Lower lobe of right lung (tissue), 2 donors: Measurements from ENCODE around the gene ERCC4. TPM values are rescaled to one million over a fixed set of nuclear protein-coding genes. Genes with fewer than 3 reads are reported as not detected.

Source experiments
- ATAC-seq, 2 donors: fragments of 200-7000 bp; cut with Tn5 transposase; one replicate each; pipeline ENCODE4 v1.9.1; 2020 to 2022; ENCODE audit warnings: mild to moderate bottlenecking in 2 of 2, moderate library complexity in 2 of 2
- DNase-seq: peaks from one replicate; pipeline ENCODE4 v3.0.0-alpha.2; 2020
- H3K27ac ChIP-seq: fragments of 200-600 bp; one replicate; pipeline ENCODE4 v1.8.0; 2022
- H3K27me3 ChIP-seq: fragments of 200-600 bp; one replicate; pipeline ENCODE4 v1.8.0; 2022; ENCODE audit warnings: low read depth
- H3K36me3 ChIP-seq: fragments of 200-600 bp; one replicate; pipeline ENCODE4 v1.8.0; 2022; ENCODE audit warnings: mild to moderate bottlenecking
- H3K4me1 ChIP-seq: fragments of 200-600 bp; one replicate; pipeline ENCODE4 v1.8.0; 2022
- H3K4me3 ChIP-seq: fragments of 200-600 bp; one replicate; pipeline ENCODE4 v1.8.0; 2022; ENCODE audit warnings: mild to moderate bottlenecking
- H3K9me3 ChIP-seq: fragments of 200-600 bp; one replicate; pipeline ENCODE4 v1.8.0; 2022
- intact Hi-C: fragments of 100-400 bp; cut with DNase I; formaldehyde crosslinking; loops from one replicate; pipeline ENCODE4 v1.11.0; 2022
- total RNA-seq: library from RNA; stranded (reverse); fragmentation: NEBNext Ultra II Directional; extraction: Animal tissue kit (Norgen Biotek cat#: 25700); gene quantifications from one replicate; pipeline ENCODE4 v1.2.1, GENCODE V29; 2021
- TF ChIP-seq, protein P1 (sequence below): fragments of 200-600 bp; IDR thresholded peaks from one replicate; pipeline ENCODE4 v1.8.0; 2022; ENCODE audit warnings: antibody characterized with exemption, mild to moderate bottlenecking
- donor health status: DM: no; HTN: yes; CAD: no; lungs with severe emphysema.

The ERCC4 gene
- total RNA-seq, 1 donor from 2014 or later, result 10.9 TPM

DNA sequence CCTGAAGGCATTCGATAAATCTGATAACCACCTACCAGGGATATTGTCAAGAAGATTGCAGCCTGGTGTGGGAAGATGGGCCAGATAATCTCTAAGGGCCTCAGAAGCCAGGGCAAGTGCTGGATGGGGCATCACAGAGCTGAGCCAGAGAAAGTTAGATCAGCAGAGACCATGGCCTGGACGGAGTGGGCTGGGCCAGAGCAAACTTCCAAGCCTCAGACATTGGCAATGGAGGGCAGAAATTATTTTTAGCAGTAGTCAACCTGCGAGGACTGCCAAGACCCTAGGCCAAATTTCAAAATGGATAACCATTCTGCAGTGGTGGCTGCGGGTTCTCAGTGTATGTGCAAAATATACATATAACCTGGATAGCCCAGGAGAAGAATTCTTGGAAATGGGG, 18.5 kb downstream of the ERCC4 start:
- Histone ChIP-seq H3K4me3 (no peak overlapping the region), H3K36me3 (peaks cover 43% of the 10 kb centered on the region), H3K9me3 (no peaks in the 10 kb centered on the region), H3K27ac (no peak overlapping the region), H3K27me3 (no peaks in the 10 kb centered on the region), H3K4me1 (peaks cover 7% of the 10 kb centered on the region)
- ATAC-seq (no peak), DNase-seq (no peak)
- TF ChIP-seq, protein P1, sequence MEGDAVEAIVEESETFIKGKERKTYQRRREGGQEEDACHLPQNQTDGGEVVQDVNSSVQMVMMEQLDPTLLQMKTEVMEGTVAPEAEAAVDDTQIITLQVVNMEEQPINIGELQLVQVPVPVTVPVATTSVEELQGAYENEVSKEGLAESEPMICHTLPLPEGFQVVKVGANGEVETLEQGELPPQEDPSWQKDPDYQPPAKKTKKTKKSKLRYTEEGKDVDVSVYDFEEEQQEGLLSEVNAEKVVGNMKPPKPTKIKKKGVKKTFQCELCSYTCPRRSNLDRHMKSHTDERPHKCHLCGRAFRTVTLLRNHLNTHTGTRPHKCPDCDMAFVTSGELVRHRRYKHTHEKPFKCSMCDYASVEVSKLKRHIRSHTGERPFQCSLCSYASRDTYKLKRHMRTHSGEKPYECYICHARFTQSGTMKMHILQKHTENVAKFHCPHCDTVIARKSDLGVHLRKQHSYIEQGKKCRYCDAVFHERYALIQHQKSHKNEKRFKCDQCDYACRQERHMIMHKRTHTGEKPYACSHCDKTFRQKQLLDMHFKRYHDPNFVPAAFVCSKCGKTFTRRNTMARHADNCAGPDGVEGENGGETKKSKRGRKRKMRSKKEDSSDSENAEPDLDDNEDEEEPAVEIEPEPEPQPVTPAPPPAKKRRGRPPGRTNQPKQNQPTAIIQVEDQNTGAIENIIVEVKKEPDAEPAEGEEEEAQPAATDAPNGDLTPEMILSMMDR, result no peak
- intact Hi-C loops, result no loop called here

DNA sequence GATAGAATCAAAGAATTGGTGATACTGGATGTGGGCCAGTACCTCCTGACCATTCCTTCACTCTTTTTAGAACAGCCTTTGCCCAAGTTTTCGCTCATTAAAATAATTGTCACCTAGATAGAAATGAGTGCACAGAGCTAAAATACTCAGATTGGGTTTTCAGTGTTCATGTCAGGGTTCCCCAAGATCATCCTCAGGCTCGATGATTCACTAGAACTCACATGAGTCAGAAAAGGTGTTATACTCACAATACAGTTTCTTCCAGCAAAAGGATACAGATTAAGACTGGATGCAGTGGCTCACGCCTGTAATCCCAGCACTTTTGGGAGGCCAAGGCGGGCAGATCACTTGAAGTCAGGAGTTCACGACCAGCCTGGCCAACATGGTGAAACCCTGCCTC, 19.9 kb downstream of the ERCC4 start:
- Histone ChIP-seq H3K27ac (no peak overlapping the region), H3K9me3 (no peaks in the 10 kb centered on the region), H3K4me1 (peaks cover 7% of the 10 kb centered on the region), H3K36me3 (peaks cover 38% of the 10 kb centered on the region), H3K27me3 (no peaks in the 10 kb centered on the region), H3K4me3 (no peak overlapping the region)
- TF ChIP-seq, protein P1, result no peak
- ATAC-seq (no peak), DNase-seq (no peak)
- intact Hi-C loops, result no loop called here

DNA sequence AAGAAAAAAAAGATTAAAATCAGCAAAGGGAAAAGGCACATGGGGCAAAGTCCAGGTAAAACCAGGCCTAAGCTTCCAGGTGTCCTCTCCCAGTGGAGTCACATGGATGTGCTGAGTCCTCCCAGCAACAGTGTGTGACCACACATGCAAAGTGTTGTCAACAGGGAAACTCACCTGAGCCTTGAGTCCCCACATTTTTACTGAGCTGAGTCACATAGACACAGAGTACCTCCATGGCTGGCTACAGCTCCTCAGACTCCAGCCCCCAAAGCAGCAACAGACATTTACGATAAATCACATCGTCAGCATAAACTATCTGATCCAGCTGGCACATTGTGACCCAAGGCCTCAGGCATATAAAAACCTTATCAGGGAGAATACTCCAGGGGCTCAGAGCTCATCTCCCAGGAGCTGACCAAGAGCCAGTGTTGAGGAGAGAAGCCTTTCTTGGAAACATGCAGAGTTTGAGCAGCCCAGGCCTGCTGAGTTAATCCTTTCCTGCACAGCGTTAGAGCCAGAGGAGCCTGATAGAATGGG, 20.5 kb downstream of the ERCC4 start:
- Histone ChIP-seq H3K27ac (no peak overlapping the region), H3K9me3 (no peaks in the 10 kb centered on the region), H3K4me1 (peaks cover 7% of the 10 kb centered on the region), H3K36me3 (peaks cover 38% of the 10 kb centered on the region), H3K27me3 (no peaks in the 10 kb centered on the region), H3K4me3 (no peak overlapping the region)
- DNase-seq (no peak), ATAC-seq (no peak)
- intact Hi-C loops, result no loop called here
- TF ChIP-seq, protein P1, result no peak

DNA sequence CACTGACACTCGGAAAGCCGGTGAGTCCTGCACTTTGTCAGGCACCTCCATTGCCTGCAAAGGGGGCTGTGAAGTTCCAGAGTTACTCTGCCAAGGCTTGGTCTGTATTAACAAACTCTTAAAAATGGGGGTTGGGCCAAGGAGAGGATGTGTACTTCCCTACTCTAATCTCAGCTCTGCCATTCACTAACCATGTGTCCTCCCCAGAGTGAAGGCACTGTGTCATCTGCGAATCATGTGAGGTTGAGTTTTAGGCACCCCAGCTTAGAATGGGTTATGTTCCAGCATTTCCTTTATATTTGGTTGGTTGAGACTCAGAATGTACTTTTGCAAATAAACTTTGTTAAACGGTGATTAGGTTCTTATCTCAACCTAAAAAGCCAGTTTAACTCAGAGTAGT, 24.9 kb downstream of the ERCC4 start:
- TF ChIP-seq, protein P1, result no peak
- no peak overlapping the region for H3K27ac ChIP-seq
- ATAC-seq (no peak), DNase-seq (no peak)
- peaks cover 42% of the 10 kb centered on the region for H3K36me3 ChIP-seq
- H3K4me1 ChIP-seq, result no peaks in the 10 kb centered on the region
- intact Hi-C loops, result no loop called here
- H3K9me3 ChIP-seq, result no peaks in the 10 kb centered on the region
- H3K27me3 ChIP-seq, result no peaks in the 10 kb centered on the region
- no peak overlapping the region for H3K4me3 ChIP-seq

DNA sequence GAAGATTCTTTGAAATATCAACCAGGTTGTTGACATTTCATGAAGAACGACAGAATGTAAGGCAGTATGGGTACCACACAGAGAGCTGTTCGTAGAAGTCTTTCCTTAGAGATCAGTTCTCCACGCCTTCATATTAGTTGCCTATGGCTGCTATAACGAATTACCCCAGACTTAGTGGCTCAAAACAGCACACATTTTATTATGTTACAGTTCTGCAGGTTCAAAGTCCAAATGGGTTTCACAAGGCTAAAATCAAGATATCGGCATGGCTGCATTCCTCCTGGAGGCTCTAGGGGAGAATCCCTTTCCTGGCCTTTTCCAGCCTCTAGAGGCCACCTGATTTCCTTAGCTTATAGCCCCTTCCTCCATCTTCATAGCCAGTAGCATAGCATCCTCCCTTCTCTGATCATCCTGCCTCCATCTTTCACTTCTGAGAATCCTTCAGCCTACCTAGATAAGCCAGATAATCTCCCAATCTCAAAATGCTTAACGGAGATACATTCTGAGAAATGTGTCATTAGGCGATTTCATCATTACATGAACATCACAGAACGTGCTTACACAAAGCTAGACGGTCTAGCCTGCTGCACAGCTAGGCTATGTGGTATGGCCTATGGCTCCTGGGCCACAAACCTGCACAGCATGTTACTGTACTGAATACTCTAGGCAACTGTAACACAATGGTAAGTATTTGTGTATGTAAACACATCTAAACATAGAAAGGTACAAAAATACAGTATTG, 26.0 kb downstream of the ERCC4 start:
- TF ChIP-seq, protein P1, result no peak
- H3K36me3 ChIP-seq, result peaks cover 42% of the 10 kb centered on the region
- intact Hi-C loops, result no loop called here
- no peaks in the 10 kb centered on the region for H3K9me3 ChIP-seq
- ATAC-seq (no peak), DNase-seq (no peak)
- no peak overlapping the region for H3K27ac ChIP-seq
- no peak overlapping the region for H3K4me3 ChIP-seq
- no peaks in the 10 kb centered on the region for H3K27me3 ChIP-seq
- H3K4me1 ChIP-seq, result no peaks in the 10 kb centered on the region
